HepG2 (cell line): ENCODE results near the gene MAPK11. TPM values are rescaled to one million over a fixed set of nuclear protein-coding genes. Genes with fewer than 3 reads are reported as not detected.

ENCODE experiments used
- ATAD3A ChIP-seq: sonication (generic); formaldehyde crosslinking; IDR thresholded peaks from 2 replicates; pipeline ENCODE4 v1.4.0; 2020; ENCODE audit warnings: missing genetic modification reagents
- GATAD1 ChIP-seq: IDR thresholded peaks from 2 replicates; pipeline ENCODE4 v1.6.1; 2016; ENCODE audit warnings: missing genetic modification reagents, missing compliant biosample characterization
- HDAC6 ChIP-seq: fragments of 200-600 bp; sonication (generic); IDR thresholded peaks from 2 replicates; pipeline ENCODE4 v1.7.0; 2017; ENCODE audit warnings: mild to moderate bottlenecking, antibody characterized with exemption, low read length, low read depth
- HHEX ChIP-seq: IDR thresholded peaks from 2 replicates; pipeline ENCODE4 v1.6.1; 2016; ENCODE audit warnings: control low read depth
- KAT2B ChIP-seq: fragments of 150-350 bp; IDR thresholded peaks from 2 replicates; pipeline ENCODE4 v1.6.1; 2014; ENCODE audit warnings: low read depth, low read length, borderline replicate concordance
- KDM5B ChIP-seq: sonication (generic); formaldehyde crosslinking; IDR thresholded peaks from 2 replicates; pipeline ENCODE4 v1.4.0; 2020; ENCODE audit warnings: missing genetic modification reagents, mild to moderate bottlenecking, borderline replicate concordance
- NFYB ChIP-seq: sonication (generic); formaldehyde crosslinking; IDR thresholded peaks from 2 replicates; pipeline ENCODE4 v1.4.0; 2020; ENCODE audit warnings: missing genetic modification reagents
- RFX5 ChIP-seq: IDR thresholded peaks from 2 replicates; pipeline ENCODE4 v1.6.1; 2011; ENCODE audit warnings: low read depth, low read length, improper control_type of control experiment
- RNF219 ChIP-seq: sonication (generic); formaldehyde crosslinking; IDR thresholded peaks from 2 replicates; pipeline ENCODE4 v1.5.0; 2020; ENCODE audit warnings: mild to moderate bottlenecking, missing genetic modification reagents
- SIN3B ChIP-seq: fragments of 150-350 bp; IDR thresholded peaks from 2 replicates; pipeline ENCODE4 v1.6.1; 2014; ENCODE audit warnings: low read length
- SNAI1 ChIP-seq: sonication (generic); formaldehyde crosslinking; IDR thresholded peaks from 2 replicates; pipeline ENCODE4 v1.5.0; 2020; ENCODE audit warnings: mild to moderate bottlenecking, missing genetic modification reagents, borderline replicate concordance
- THYN1 ChIP-seq: sonication (generic); formaldehyde crosslinking; IDR thresholded peaks from 2 replicates; pipeline ENCODE4 v1.8.1; 2023; ENCODE audit warnings: low read depth, mild to moderate bottlenecking, moderate library complexity, missing genetic modification reagents, borderline replicate concordance
- ZFP41 ChIP-seq: sonication (generic); formaldehyde crosslinking; IDR thresholded peaks from 2 replicates; pipeline ENCODE4 v1.4.0; 2020; ENCODE audit warnings: mild to moderate bottlenecking, missing genetic modification reagents, borderline replicate concordance
- ZNF10 ChIP-seq: sonication (generic); formaldehyde crosslinking; IDR thresholded peaks from 2 replicates; pipeline ENCODE4 v1.4.0; 2020; ENCODE audit warnings: mild to moderate bottlenecking, low read depth, missing genetic modification reagents, borderline replicate concordance
- ZNF296 ChIP-seq: sonication (generic); formaldehyde crosslinking; conservative IDR thresholded peaks from 2 replicates; pipeline ENCODE4 v1.5.0; 2020; ENCODE audit warnings: mild to moderate bottlenecking, missing genetic modification reagents
- ZNF570 ChIP-seq: sonication (generic); formaldehyde crosslinking; IDR thresholded peaks from 2 replicates; pipeline ENCODE4 v1.4.0; 2020; ENCODE audit warnings: mild to moderate bottlenecking, missing genetic modification reagents, borderline replicate concordance
- ZNF646 ChIP-seq: sonication (generic); formaldehyde crosslinking; IDR thresholded peaks from 2 replicates; pipeline ENCODE4 v1.9.0; 2021; ENCODE audit warnings: mild to moderate bottlenecking, missing genetic modification reagents
- polyA plus RNA-seq, 8 experiments: library from polyadenylated mRNA; depleted of rRNA in 3 of 8; stranded (reverse) in 7 of 8; unstranded in 1 of 8; fragments of >200 nt; fragmentation: Illumina TruSeq in 4 of 8; extraction: Trizol in 4 of 8; gene quantifications; 2 replicates each; pipeline versions ENCODE4 v1.2.1 to v1.2.3, GENCODE V29; 2011 to 2016; ENCODE audit warnings: low read depth in 4 of 8, missing spikeins in 1 of 8, mixed read lengths in 1 of 8; ENCODE audit not compliant: insufficient read depth in 1 of 8
- total RNA-seq, 5 experiments: library from RNA; depleted of rRNA; stranded (reverse); fragments of >200 nt; fragmentation: Illumina TruSeq; extraction: Trizol; gene quantifications; 2 replicates each; pipeline ENCODE4 v1.2.3, GENCODE V29; 2016; ENCODE audit warnings: low read depth in 1 of 5
- TF ChIP-seq, protein P1 (sequence below): sonication (generic); formaldehyde crosslinking; IDR thresholded peaks from 2 replicates; pipeline ENCODE4 v1.8.1; 2023; ENCODE audit warnings: missing genetic modification reagents, mild to moderate bottlenecking, borderline replicate concordance
- TF ChIP-seq, protein P2 (sequence below): fragments of 450-650 bp; IDR thresholded peaks from 2 replicates; pipeline ENCODE4 v1.6.1; 2016

The MAPK11 gene
- total and polyA plus RNA-seq, 2 of the 13 experiments (the other 11 are each of a cell fraction or from before 2014, with no cell fraction given): 0.15 to 0.17 TPM

GRCh38 chr22:50250555-50251476 lies 19.4 kb downstream of the MAPK11 start, which contains the start of gene HDAC10 (continued):
- TF ChIP-seq ZNF646 (CRISPR knock-in tag): no peak
- TF ChIP-seq, protein P1, sequence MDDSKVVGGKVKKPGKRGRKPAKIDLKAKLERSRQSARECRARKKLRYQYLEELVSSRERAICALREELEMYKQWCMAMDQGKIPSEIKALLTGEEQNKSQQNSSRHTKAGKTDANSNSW: peak; percentile 80; the same call in 1 of the 2 replicates
- TF ChIP-seq SIN3B: no peak
- TF ChIP-seq SNAI1: no peak
- no peak for TF ChIP-seq THYN1 (CRISPR knock-in tag)
- TF ChIP-seq RNF219 (CRISPR knock-in tag): no peak
- no peak for TF ChIP-seq ATAD3A
- no peak for TF ChIP-seq RFX5
- TF ChIP-seq HDAC6: no peak
- TF ChIP-seq ZNF296 (CRISPR knock-in tag): no peak
- TF ChIP-seq GATAD1: no peak
- no peak for TF ChIP-seq HHEX
- no peak; the same call in 1 of the 2 replicates for TF ChIP-seq ZFP41 (CRISPR knock-in tag)
- no peak for TF ChIP-seq KAT2B
- peak; percentile 72; the same call in 1 of the 2 replicates for TF ChIP-seq KDM5B (CRISPR knock-in tag)
- TF ChIP-seq, protein P2, sequence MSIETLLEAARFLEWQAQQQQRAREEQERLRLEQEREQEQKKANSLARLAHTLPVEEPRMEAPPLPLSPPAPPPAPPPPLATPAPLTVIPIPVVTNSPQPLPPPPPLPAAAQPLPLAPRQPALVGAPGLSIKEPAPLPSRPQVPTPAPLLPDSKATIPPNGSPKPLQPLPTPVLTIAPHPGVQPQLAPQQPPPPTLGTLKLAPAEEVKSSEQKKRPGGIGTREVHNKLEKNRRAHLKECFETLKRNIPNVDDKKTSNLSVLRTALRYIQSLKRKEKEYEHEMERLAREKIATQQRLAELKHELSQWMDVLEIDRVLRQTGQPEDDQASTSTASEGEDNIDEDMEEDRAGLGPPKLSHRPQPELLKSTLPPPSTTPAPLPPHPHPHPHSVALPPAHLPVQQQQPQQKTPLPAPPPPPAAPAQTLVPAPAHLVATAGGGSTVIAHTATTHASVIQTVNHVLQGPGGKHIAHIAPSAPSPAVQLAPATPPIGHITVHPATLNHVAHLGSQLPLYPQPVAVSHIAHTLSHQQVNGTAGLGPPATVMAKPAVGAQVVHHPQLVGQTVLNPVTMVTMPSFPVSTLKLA: no peak
- no peak for TF ChIP-seq ZNF10 (CRISPR knock-in tag)
- TF ChIP-seq NFYB (CRISPR knock-in tag): no peak
- no peak for TF ChIP-seq ZNF570 (CRISPR knock-in tag)
